NOMO-1 (cell line): ENCODE data around the gene CDCA3.

Experiments used
- DNase-seq, 2 experiments: peaks; one replicate each; lab custom pipeline; 2025; ENCODE audit not compliant: unreplicated experiment in 2 of 2; lab: John Stamatoyannopoulos, UW

CDCA3 gene

GRCh38 chr12:6855322-6855721 lies 4.2 kb upstream of the CDCA3 start:
- no peak for DNase-seq

- DNase-seq, result no peak
These were observed 3.0 kb upstream of the CDCA3 start for GRCh38 chr12:6854036-6854435.

GRCh38 chr12:6853626-6854025 lies 2.5 kb upstream of the CDCA3 start:
- no peak for DNase-seq

- peak in 1 of 2 experiments; percentile 22 for DNase-seq
These were observed 1.7 kb upstream of the CDCA3 start for GRCh38 chr12:6852651-6853354.

- peak; percentile 98 to 100 for DNase-seq
These were observed 1.0 kb upstream of the CDCA3 start, which contains the start of gene USP5 for GRCh38 chr12:6851921-6852650. Gene USP5 (plus strand): TSS chr12:6852150. CDS start chr12:6852180, 30 bp downstream.

GRCh38 chr12:6850796-6851152 lies 312 bp downstream of the CDCA3 start:
- DNase-seq, result no peak

GRCh38 chr12:6849976-6850560 lies 1.0 kb downstream of the CDCA3 start:
- DNase-seq, result no peak

GRCh38 chr12:6849427-6849826 lies 1.7 kb downstream of the CDCA3 start:
- no peak for DNase-seq

- no peak for DNase-seq
These were observed 3.4 kb downstream of the CDCA3 start for GRCh38 chr12:6847676-6848075.

- no peak for DNase-seq
These were observed 4.7 kb downstream of the CDCA3 start for GRCh38 chr12:6846316-6846869.

GRCh38 chr12:6845395-6845794 lies 5.7 kb downstream of the CDCA3 start:
- no peak for DNase-seq

- DNase-seq, result peak in 1 of 2 experiments; percentile 14
These were observed 7.8 kb downstream of the CDCA3 start for GRCh38 chr12:6843118-6843902.

GRCh38 chr12:6842075-6842474 lies 9.0 kb downstream of the CDCA3 start:
- DNase-seq, result no peak

GRCh38 chr12:6840761-6841515 lies 10.1 kb downstream of the CDCA3 start, which contains the start of gene GNB3:
Gene GNB3 (plus strand): TSS chr12:6840925. CDS start chr12:6841288, 363 bp downstream.
- DNase-seq, result no peak

GRCh38 chr12:6840330-6840729 lies 10.8 kb downstream of the CDCA3 start:
- no peak for DNase-seq

- no peak for DNase-seq
These were observed 11.4 kb downstream of the CDCA3 start for GRCh38 chr12:6839482-6840201.

- no peak for DNase-seq
These were observed 12.2 kb downstream of the CDCA3 start for GRCh38 chr12:6838854-6839253.

GRCh38 chr12:6837370-6838060 lies 13.6 kb downstream of the CDCA3 start:
- no peak for DNase-seq

GRCh38 chr12:6836851-6837250 lies 14.2 kb downstream of the CDCA3 start:
- no peak for DNase-seq
